ENCODE data around the gene DOCK3.

DNA sequence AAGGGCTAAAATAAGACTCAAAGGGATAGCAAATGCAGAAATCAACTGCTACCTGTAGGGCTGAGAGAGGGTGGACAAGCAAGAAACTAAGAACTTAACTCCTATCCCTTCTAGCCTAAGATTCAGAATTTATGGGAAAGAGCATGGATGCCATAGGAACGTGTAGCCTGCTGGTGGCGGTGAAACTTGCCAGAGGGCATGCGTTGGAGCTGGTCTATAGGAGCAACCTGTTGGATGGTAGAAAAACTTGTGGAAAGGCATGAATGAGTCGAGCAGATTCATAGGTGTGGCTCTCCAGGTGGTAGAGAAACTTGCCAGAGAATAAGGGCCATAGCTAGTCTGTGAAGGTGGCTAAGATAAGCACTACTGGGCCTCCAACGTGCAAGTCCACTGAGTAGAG lies 137.2 kb downstream of the DOCK3 start:
- TF ChIP-seq CTCF (IDR thresholded peaks at IDR 0.05 in 2 of 3, conservative IDR thresholded peaks at IDR 0.05 in 1 of 3; ENCODE audit: control insufficient read depth in 2 of 3, extremely low read depth in 1 of 3, insufficient read depth in 1 of 3, low read depth in 3 of 3, low read length in 3 of 3) (no peak), TCF12 (IDR thresholded peaks at IDR 0.05; ENCODE audit: low read depth, low read length) (no peak), BHLHE40 (IDR thresholded peaks at IDR 0.05; ENCODE audit: borderline replicate concordance in 1 of 2, low read depth in 2 of 2, low read length in 1 of 2) (no peak), BMI1 (IDR thresholded peaks at IDR 0.05; ENCODE audit: borderline replicate concordance) (no peak), SMC3 (IDR thresholded peaks at IDR 0.05; ENCODE audit: borderline replicate concordance, low read length) (no peak), NFYB (IDR thresholded peaks at IDR 0.05; ENCODE audit: insufficient read depth, low read depth, low read length) (no peak), POLR2AphosphoS2 (IDR thresholded peaks at IDR 0.05; ENCODE audit: low read depth, low read length) (no peak), ETV6 (conservative IDR thresholded peaks at IDR 0.05 in 1 of 2, IDR thresholded peaks at IDR 0.05 in 1 of 2; ENCODE audit: borderline replicate concordance in 1 of 2, low read depth in 1 of 2) (no peak), HDAC2 (IDR thresholded peaks at IDR 0.05) (no peak), KDM1A (IDR thresholded peaks at IDR 0.05; ENCODE audit: borderline replicate concordance) (no peak), CEBPB (IDR thresholded peaks at IDR 0.05; ENCODE audit: borderline replicate concordance in 1 of 2, low read depth in 2 of 2, low read length in 2 of 2) (no peak)
- TF ChIP-seq, protein P1, sequence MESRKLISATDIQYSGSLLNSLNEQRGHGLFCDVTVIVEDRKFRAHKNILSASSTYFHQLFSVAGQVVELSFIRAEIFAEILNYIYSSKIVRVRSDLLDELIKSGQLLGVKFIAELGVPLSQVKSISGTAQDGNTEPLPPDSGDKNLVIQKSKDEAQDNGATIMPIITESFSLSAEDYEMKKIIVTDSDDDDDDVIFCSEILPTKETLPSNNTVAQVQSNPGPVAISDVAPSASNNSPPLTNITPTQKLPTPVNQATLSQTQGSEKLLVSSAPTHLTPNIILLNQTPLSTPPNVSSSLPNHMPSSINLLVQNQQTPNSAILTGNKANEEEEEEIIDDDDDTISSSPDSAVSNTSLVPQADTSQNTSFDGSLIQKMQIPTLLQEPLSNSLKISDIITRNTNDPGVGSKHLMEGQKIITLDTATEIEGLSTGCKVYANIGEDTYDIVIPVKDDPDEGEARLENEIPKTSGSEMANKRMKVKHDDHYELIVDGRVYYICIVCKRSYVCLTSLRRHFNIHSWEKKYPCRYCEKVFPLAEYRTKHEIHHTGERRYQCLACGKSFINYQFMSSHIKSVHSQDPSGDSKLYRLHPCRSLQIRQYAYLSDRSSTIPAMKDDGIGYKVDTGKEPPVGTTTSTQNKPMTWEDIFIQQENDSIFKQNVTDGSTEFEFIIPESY (IDR thresholded peaks at IDR 0.05) = no peak
